Osteoblast (primary cell): Measurements from ENCODE around the gene ABHD3. TPM values are rescaled to one million over a fixed set of nuclear protein-coding genes. Genes with fewer than 3 reads are reported as not detected.
"Not testable (repeated sequence)": the region's sequence is repeated elsewhere in the genome, so short reads cannot be mapped to it uniquely, and the experiment has no call there.

ENCODE experiments used
- DNase-seq: peaks from one replicate; pipeline ENCODE4 v3.0.0; 2011; ENCODE audit warnings: low spot score, mixed read lengths; ENCODE audit not compliant: insufficient read length; ENCODE audit errors: missing footprints
- H2AFZ ChIP-seq: 2 replicates; pipeline ENCODE4 v1.6.0; 2011; ENCODE audit warnings: mild to moderate bottlenecking, low read length
- H3K27ac ChIP-seq: 2 replicates; pipeline ENCODE4 v1.5.1; 2011; ENCODE audit warnings: mild to moderate bottlenecking, low read depth, low read length, moderate library complexity
- H3K27me3 ChIP-seq: 2 replicates; pipeline ENCODE4 v1.6.0; 2012; ENCODE audit warnings: mild to moderate bottlenecking, control low read depth, inconsistent platforms, low read length, moderate library complexity; ENCODE audit not compliant: insufficient read depth
- H3K36me3 ChIP-seq: 2 replicates; pipeline ENCODE4 v1.5.1; 2011; ENCODE audit warnings: mild to moderate bottlenecking, low read length, control low read depth, moderate library complexity; ENCODE audit not compliant: insufficient read depth
- H3K4me1 ChIP-seq: 2 replicates; pipeline ENCODE4 v1.5.1; 2011; ENCODE audit warnings: mild to moderate bottlenecking, low read length, control low read depth, moderate library complexity; ENCODE audit not compliant: insufficient read depth
- H3K4me2 ChIP-seq: 2 replicates; pipeline ENCODE4 v1.6.0; 2011; ENCODE audit warnings: mild to moderate bottlenecking, low read length; ENCODE audit not compliant: insufficient read depth
- H3K4me3 ChIP-seq: fragments of 200-600 bp; sonication (generic); 3 replicates; pipeline ENCODE4 v1.5.1; 2012; ENCODE audit warnings: mild to moderate bottlenecking, low read length, inconsistent platforms; ENCODE audit not compliant: insufficient read depth
- H3K79me2 ChIP-seq: 2 replicates; pipeline ENCODE4 v1.6.0; 2012; ENCODE audit warnings: mild to moderate bottlenecking, low read length, control low read depth, inconsistent platforms; ENCODE audit not compliant: insufficient read depth
- H3K9me3 ChIP-seq: 2 replicates; pipeline ENCODE4 v1.5.1; 2011; ENCODE audit warnings: low read depth, low read length, control low read depth
- H4K20me1 ChIP-seq: 2 replicates; pipeline ENCODE4 v1.6.0; 2012; ENCODE audit warnings: mild to moderate bottlenecking, low read length, control low read depth; ENCODE audit not compliant: insufficient read depth
- total RNA-seq: library from RNA; depleted of rRNA; stranded (reverse); fragments of >200 nt; gene quantifications from 2 replicates; pipeline ENCODE4 v1.2.3, GENCODE V29; 2012
- TF ChIP-seq, protein P1 (sequence below): IDR thresholded peaks from 2 replicates; pipeline ENCODE4 v1.5.1; 2011; ENCODE audit warnings: mild to moderate bottlenecking, low read depth, low read length, moderate library complexity; ENCODE audit errors: extremely low read depth

The ABHD3 gene
- total RNA-seq, 1 donor: 4.0 TPM

DNA sequence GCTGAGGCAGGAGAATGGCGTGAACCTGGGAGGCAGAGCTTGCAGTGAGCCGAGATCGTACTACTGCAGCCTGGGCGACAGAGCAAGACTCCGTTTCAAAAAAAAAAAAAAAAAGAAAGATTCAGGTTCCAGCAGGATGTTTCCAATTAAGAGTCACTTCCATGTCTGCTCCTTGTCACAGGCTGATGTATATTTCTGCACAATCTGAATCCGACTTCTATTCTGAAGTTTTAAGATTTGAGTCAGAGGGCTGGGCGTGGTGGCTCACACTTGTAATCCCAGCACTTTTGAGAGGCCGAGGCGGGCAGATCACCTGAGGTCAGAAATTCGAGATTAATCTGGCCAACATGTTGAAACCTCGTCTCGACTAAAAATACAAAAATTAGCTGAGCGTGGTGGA lies 67.8 kb downstream of the ABHD3 start:
- TF ChIP-seq, protein P1, sequence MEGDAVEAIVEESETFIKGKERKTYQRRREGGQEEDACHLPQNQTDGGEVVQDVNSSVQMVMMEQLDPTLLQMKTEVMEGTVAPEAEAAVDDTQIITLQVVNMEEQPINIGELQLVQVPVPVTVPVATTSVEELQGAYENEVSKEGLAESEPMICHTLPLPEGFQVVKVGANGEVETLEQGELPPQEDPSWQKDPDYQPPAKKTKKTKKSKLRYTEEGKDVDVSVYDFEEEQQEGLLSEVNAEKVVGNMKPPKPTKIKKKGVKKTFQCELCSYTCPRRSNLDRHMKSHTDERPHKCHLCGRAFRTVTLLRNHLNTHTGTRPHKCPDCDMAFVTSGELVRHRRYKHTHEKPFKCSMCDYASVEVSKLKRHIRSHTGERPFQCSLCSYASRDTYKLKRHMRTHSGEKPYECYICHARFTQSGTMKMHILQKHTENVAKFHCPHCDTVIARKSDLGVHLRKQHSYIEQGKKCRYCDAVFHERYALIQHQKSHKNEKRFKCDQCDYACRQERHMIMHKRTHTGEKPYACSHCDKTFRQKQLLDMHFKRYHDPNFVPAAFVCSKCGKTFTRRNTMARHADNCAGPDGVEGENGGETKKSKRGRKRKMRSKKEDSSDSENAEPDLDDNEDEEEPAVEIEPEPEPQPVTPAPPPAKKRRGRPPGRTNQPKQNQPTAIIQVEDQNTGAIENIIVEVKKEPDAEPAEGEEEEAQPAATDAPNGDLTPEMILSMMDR: no peak
- H4K20me1 ChIP-seq: no peaks in the 10 kb centered on the region
- H3K9me3 ChIP-seq: no peaks in the 10 kb centered on the region
- no peaks in the 10 kb centered on the region for H3K27me3 ChIP-seq
- H3K36me3 ChIP-seq: peaks cover 4% of the 10 kb centered on the region
- DNase-seq: peak; percentile 29
- H3K4me2 ChIP-seq: no peak overlapping the region
- H3K4me3 ChIP-seq: no peak overlapping the region
- H3K4me1 ChIP-seq: no peaks in the 10 kb centered on the region
- H3K27ac ChIP-seq: no peak overlapping the region
- H3K79me2 ChIP-seq: no peaks in the 10 kb centered on the region
- H2AFZ ChIP-seq: no peak overlapping the region

DNA sequence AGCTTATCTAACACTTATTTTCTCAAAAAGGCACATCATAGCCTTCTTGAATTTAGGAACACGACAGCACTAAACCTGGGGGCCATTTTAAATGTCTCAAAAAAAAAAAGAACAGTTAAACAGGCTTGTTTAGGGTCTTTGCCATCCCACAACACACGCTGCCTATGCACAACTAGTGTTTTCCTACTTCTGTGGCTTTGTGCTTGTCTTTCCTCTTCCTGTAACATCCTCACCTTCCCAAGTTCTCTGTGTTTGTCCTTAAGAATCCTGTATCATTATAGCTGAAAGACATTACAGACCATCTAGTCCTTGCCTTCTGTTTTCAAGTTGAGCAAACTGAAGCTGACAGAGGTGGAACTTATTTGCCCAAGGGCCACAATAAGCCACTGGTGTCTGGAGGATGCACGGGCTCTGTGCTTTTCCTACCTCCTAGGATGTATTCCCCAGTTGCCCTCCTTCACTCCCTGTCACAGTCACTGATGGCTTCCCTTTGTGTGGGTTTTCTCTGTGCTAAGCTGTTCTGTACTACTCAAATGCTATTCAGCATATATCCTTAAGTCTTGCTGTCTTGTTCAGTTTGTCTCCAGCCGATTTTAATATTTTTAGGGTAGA lies 69.9 kb downstream of the ABHD3 start:
- no peak overlapping the region for H3K4me2 ChIP-seq
- no peaks in the 10 kb centered on the region for H3K4me1 ChIP-seq
- TF ChIP-seq, protein P1: no peak
- H2AFZ ChIP-seq: no peak overlapping the region
- no peaks in the 10 kb centered on the region for H3K79me2 ChIP-seq
- no peaks in the 10 kb centered on the region for H3K27me3 ChIP-seq
- DNase-seq: no peak
- no peaks in the 10 kb centered on the region for H3K9me3 ChIP-seq
- no peaks in the 10 kb centered on the region for H4K20me1 ChIP-seq
- H3K27ac ChIP-seq: no peak overlapping the region
- H3K4me3 ChIP-seq: no peak overlapping the region
- H3K36me3 ChIP-seq: peaks cover 14% of the 10 kb centered on the region

DNA sequence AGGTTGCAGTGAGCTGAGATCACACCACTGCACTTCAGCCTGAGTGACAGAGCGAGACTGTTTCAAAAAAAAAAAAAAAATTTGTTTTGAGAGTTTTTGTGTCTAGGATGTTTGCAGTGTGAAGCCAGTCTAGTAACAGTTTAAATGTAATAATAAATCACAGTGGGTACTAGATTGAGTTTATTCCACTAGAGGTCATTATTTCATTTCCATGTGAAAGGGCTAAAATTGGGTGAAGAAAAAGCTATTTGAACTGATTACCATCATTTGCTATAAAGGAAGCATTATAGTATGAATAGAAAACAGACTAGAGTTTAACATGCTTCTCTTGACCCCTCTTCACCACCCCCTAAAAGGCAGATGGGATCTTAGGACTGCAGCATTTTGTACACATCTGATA lies 72.2 kb downstream of the ABHD3 start:
- no peaks in the 10 kb centered on the region for H3K27me3 ChIP-seq
- no peak overlapping the region for H2AFZ ChIP-seq
- H3K79me2 ChIP-seq: peaks cover 7% of the 10 kb centered on the region
- H4K20me1 ChIP-seq: no peaks in the 10 kb centered on the region
- TF ChIP-seq, protein P1: no peak
- peak; percentile 35 for DNase-seq
- no peak overlapping the region for H3K4me3 ChIP-seq
- no peak overlapping the region for H3K27ac ChIP-seq
- H3K36me3 ChIP-seq: peaks cover 31% of the 10 kb centered on the region
- H3K9me3 ChIP-seq: no peaks in the 10 kb centered on the region
- H3K4me1 ChIP-seq: no peaks in the 10 kb centered on the region
- no peak overlapping the region for H3K4me2 ChIP-seq

DNA sequence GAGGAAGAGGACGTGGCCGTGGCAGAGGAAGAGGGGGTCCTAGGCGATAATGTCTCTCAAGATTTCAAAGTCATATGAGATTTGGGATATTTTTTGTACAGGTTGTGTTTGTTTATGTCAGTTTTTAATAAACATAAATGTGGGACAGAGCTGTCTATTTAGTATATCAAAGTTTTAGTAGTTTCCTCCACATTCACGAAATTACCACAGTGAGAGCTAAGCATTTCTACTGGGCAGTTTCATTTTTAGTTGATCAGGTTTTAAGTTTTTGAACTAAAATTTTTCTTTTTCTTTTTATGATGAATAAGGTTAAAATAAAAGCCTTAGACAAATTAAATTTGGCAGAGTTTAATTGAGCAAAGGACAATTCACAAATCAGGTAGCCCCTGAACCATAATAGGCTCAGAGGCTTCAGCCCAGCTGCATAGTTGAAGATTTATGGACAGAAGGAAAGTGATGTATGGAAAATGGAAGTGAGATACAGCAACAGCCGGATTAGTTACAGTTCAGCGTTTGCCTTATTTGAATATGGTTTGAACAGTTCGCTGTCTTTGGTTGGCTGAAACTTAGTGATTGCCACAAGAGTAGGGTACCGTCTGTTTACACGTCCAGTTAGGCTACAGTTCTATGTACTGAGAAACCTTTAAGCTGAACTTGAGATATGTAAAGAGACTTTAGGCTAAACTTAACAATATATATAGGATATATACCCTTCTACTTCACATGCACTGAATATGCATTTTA lies 75.3 kb downstream of the ABHD3 start:
- DNase-seq: no peak

DNA sequence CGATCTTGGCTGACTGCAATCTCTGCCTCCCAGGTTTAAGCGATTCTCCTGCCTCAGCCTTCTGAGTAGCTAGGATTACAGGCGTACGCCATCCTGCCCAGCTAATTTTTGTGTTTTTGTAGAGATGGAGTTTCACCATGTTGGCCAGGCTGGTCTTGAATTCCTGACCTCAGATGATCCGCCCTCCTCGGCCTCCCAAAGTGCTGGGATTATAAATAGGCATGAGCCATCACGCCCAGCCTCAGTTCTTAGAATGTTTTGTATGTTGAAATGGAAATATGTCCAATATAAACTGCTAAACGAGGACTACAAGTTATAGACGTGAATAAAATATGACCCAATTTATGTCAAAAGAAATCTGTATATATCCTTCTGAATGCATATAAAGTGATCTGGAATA lies 82.9 kb downstream of the ABHD3 start:
- DNase-seq, H3K27me3 ChIP-seq, H3K4me3 ChIP-seq, H2AFZ ChIP-seq, H3K9me3 ChIP-seq, H3K27ac ChIP-seq, H3K4me1 ChIP-seq, H3K4me2 ChIP-seq: not testable (repeated sequence)
- peaks cover 16% of the 10 kb centered on the region for H4K20me1 ChIP-seq
- peaks cover 36% of the 10 kb centered on the region for H3K36me3 ChIP-seq
- peaks cover 84% of the 10 kb centered on the region for H3K79me2 ChIP-seq

More for the DNA sequence above, 75.3 kb downstream of the ABHD3 start:
- Histone ChIP-seq H4K20me1 (no peaks in the 10 kb centered on the region), H3K79me2 (peaks cover 22% of the 10 kb centered on the region), H3K9me3 (no peaks in the 10 kb centered on the region), H3K4me2 (no peak overlapping the region), H2AFZ (no peak overlapping the region), H3K27me3 (no peaks in the 10 kb centered on the region), H3K4me1 (no peaks in the 10 kb centered on the region), H3K4me3 (no peak overlapping the region), H3K36me3 (peaks cover 50% of the 10 kb centered on the region), H3K27ac (no peak overlapping the region)
- TF ChIP-seq, protein P1: no peak
